Smooth muscle cell (in vitro differentiated cells): ENCODE measurements around the gene CDK5RAP2. TPM values are rescaled to one million over a fixed set of nuclear protein-coding genes. Genes with fewer than 3 reads are reported as not detected.

Experiments
- DNase-seq: peaks from one replicate; lab custom pipeline; 2025; ENCODE audit not compliant: unreplicated experiment; lab: John Stamatoyannopoulos, UW
- H2AFZ ChIP-seq: fragments of 200-600 bp; sonication (generic); 2 replicates; pipeline ENCODE4 v1.6.0; 2016; ENCODE audit warnings: antibody characterized with exemption, low read depth, mild to moderate bottlenecking
- H3F3A ChIP-seq: fragments of 200-600 bp; sonication (generic); 2 replicates; pipeline ENCODE4 v1.6.0; 2017; ENCODE audit warnings: antibody characterized with exemption, low read depth
- H3K27ac ChIP-seq: fragments of 200-600 bp; sonication (generic); 2 replicates; pipeline ENCODE4 v1.5.1; 2016; ENCODE audit warnings: low read depth, mild to moderate bottlenecking
- H3K27me3 ChIP-seq: fragments of 200-600 bp; sonication (generic); 2 replicates; pipeline ENCODE4 v1.6.1; 2016; ENCODE audit warnings: low read depth, mild to moderate bottlenecking
- H3K36me3 ChIP-seq: fragments of 200-600 bp; sonication (generic); 2 replicates; pipeline ENCODE4 v1.5.1; 2016; ENCODE audit warnings: low read depth
- H3K4me1 ChIP-seq: fragments of 200-600 bp; sonication (generic); 2 replicates; pipeline ENCODE4 v1.5.1; 2016; ENCODE audit warnings: low read depth
- H3K4me2 ChIP-seq: fragments of 200-600 bp; sonication (generic); 2 replicates; pipeline ENCODE4 v1.6.0; 2016; ENCODE audit warnings: mild to moderate bottlenecking
- H3K4me3 ChIP-seq: fragments of 200-600 bp; sonication (generic); 2 replicates; pipeline ENCODE4 v1.5.1; 2016; ENCODE audit warnings: mild to moderate bottlenecking
- H3K79me2 ChIP-seq: fragments of 200-600 bp; sonication (generic); 2 replicates; pipeline ENCODE4 v1.6.0; 2016; ENCODE audit warnings: low read depth, mild to moderate bottlenecking
- H3K9ac ChIP-seq: fragments of 200-600 bp; sonication (generic); 2 replicates; pipeline ENCODE4 v1.6.0; 2016; ENCODE audit warnings: low read depth
- H3K9me3 ChIP-seq: fragments of 200-600 bp; sonication (generic); replicated peaks from 2 replicates; pipeline ENCODE4 v1.5.1; 2016; ENCODE audit warnings: low read depth
- H4K20me1 ChIP-seq: fragments of 200-600 bp; sonication (generic); 2 replicates; pipeline ENCODE4 v1.6.0; 2016; ENCODE audit warnings: low read depth
- CTCF ChIP-seq: fragments of 200-600 bp; sonication (generic); IDR thresholded peaks from 2 replicates; pipeline ENCODE4 v1.5.1; 2017; ENCODE audit warnings: borderline replicate concordance, mild to moderate bottlenecking, antibody characterized with exemption; ENCODE audit not compliant: insufficient read depth, poor library complexity, severe bottlenecking
- WGBS: methylation state at CpG from one replicate; pipeline ENCODE4 v1.1.7; 2016; ENCODE audit warnings: low lambda C conversion rate; 5-methylcytosine and 5-hydroxymethylcytosine counted together
- polyA plus RNA-seq: library from polyadenylated mRNA; unstranded; fragments of >200 nt; fragmentation: Nextera tagmentation; extraction: Ambion mirVana; gene quantifications from 2 replicates; pipeline ENCODE4 v1.2.1, GENCODE V29; 2016
- total RNA-seq: library from RNA; depleted of rRNA; stranded (reverse); fragments of >200 nt; gene quantifications from 2 replicates; pipeline ENCODE4 v1.2.3, GENCODE V29; 2014

CDK5RAP2 gene
- total and polyA plus RNA-seq, 2 experiments from 2014 or later: 33.7 to 38.3 TPM

- no peaks in the 10 kb centered on the region for H3K9me3 ChIP-seq
- no peak overlapping the region for H3K9ac ChIP-seq
- no peaks in the 10 kb centered on the region for H3K79me2 ChIP-seq
- TF ChIP-seq CTCF: no peak
- no peak overlapping the region for H3K27ac ChIP-seq
- no peaks in the 10 kb centered on the region for H3K27me3 ChIP-seq
- no peak for DNase-seq
- H2AFZ ChIP-seq: no peak overlapping the region
- H3K36me3 ChIP-seq: no peaks in the 10 kb centered on the region
- H4K20me1 ChIP-seq: no peaks in the 10 kb centered on the region
- H3K4me2 ChIP-seq: no peak overlapping the region
- peaks cover 6% of the 10 kb centered on the region for H3K4me1 ChIP-seq
- no peak overlapping the region for H3K4me3 ChIP-seq
- H3F3A ChIP-seq: peaks cover 8% of the 10 kb centered on the region
Measured at GRCh38 chr9:120398286-120398685, 181.7 kb downstream of the CDK5RAP2 start.

- 85% methylated on average over 1 of the region's 1 CpG for WGBS
- H3K79me2 ChIP-seq: no peaks in the 10 kb centered on the region
- H3K4me3 ChIP-seq: no peak overlapping the region
- H4K20me1 ChIP-seq: no peaks in the 10 kb centered on the region
- H3K36me3 ChIP-seq: no peaks in the 10 kb centered on the region
- peaks cover 6% of the 10 kb centered on the region for H3K4me1 ChIP-seq
- no peak overlapping the region for H3K4me2 ChIP-seq
- peaks cover 9% of the 10 kb centered on the region for H3F3A ChIP-seq
- DNase-seq: no peak
- no peaks in the 10 kb centered on the region for H3K9me3 ChIP-seq
- H3K9ac ChIP-seq: no peak overlapping the region
- H3K27ac ChIP-seq: peak overlapping the region; percentile 90
- no peaks in the 10 kb centered on the region for H3K27me3 ChIP-seq
- no peak overlapping the region for H2AFZ ChIP-seq
- no peak for TF ChIP-seq CTCF
Measured at GRCh38 chr9:120397453-120397852, 182.5 kb downstream of the CDK5RAP2 start.

GRCh38 chr9:120396931-120397330 lies 183.0 kb downstream of the CDK5RAP2 start:
- Histone ChIP-seq H2AFZ (no peak overlapping the region), H3K9ac (no peak overlapping the region), H3K27me3 (no peaks in the 10 kb centered on the region), H3K4me1 (peaks cover 6% of the 10 kb centered on the region), H3K4me2 (peak overlapping the region; percentile 17), H4K20me1 (no peaks in the 10 kb centered on the region), H3K9me3 (no peaks in the 10 kb centered on the region), H3F3A (peaks cover 9% of the 10 kb centered on the region), H3K79me2 (no peaks in the 10 kb centered on the region), H3K27ac (peak overlapping the region; percentile 90), H3K4me3 (no peak overlapping the region), H3K36me3 (no peaks in the 10 kb centered on the region)
- no peak for DNase-seq
- TF ChIP-seq CTCF: no peak
- WGBS: 55% methylated on average over 6 of the region's 6 CpGs

- peaks cover 6% of the 10 kb centered on the region for H3K4me1 ChIP-seq
- peaks cover 9% of the 10 kb centered on the region for H3F3A ChIP-seq
- H3K79me2 ChIP-seq: no peaks in the 10 kb centered on the region
- no peak overlapping the region for H3K4me3 ChIP-seq
- H3K36me3 ChIP-seq: no peaks in the 10 kb centered on the region
- no peaks in the 10 kb centered on the region for H3K27me3 ChIP-seq
- H3K9ac ChIP-seq: no peak overlapping the region
- DNase-seq: no peak
- no peak for TF ChIP-seq CTCF
- H4K20me1 ChIP-seq: no peaks in the 10 kb centered on the region
- WGBS: 99% methylated on average over 3 of the region's 3 CpGs
- no peaks in the 10 kb centered on the region for H3K9me3 ChIP-seq
- H3K4me2 ChIP-seq: peak overlapping the region; percentile 17
- peak overlapping the region; percentile 90 for H3K27ac ChIP-seq
- H2AFZ ChIP-seq: no peak overlapping the region
Measured at GRCh38 chr9:120396418-120396817, 183.5 kb downstream of the CDK5RAP2 start.
